Measurements from ENCODE around the gene SELENOH. TPM values are rescaled to one million over a fixed set of nuclear protein-coding genes. Genes with fewer than 3 reads are reported as not detected.

Gene SELENOH, protein sequence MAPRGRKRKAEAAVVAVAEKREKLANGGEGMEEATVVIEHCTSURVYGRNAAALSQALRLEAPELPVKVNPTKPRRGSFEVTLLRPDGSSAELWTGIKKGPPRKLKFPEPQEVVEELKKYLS
- 100 to 1,000 TPM; 130 to 188 (median 132) TPM for total RNA-seq
- polyA plus RNA-seq: 100 to 1,000 TPM; 149 to 180 (median 156) TPM

DNA sequence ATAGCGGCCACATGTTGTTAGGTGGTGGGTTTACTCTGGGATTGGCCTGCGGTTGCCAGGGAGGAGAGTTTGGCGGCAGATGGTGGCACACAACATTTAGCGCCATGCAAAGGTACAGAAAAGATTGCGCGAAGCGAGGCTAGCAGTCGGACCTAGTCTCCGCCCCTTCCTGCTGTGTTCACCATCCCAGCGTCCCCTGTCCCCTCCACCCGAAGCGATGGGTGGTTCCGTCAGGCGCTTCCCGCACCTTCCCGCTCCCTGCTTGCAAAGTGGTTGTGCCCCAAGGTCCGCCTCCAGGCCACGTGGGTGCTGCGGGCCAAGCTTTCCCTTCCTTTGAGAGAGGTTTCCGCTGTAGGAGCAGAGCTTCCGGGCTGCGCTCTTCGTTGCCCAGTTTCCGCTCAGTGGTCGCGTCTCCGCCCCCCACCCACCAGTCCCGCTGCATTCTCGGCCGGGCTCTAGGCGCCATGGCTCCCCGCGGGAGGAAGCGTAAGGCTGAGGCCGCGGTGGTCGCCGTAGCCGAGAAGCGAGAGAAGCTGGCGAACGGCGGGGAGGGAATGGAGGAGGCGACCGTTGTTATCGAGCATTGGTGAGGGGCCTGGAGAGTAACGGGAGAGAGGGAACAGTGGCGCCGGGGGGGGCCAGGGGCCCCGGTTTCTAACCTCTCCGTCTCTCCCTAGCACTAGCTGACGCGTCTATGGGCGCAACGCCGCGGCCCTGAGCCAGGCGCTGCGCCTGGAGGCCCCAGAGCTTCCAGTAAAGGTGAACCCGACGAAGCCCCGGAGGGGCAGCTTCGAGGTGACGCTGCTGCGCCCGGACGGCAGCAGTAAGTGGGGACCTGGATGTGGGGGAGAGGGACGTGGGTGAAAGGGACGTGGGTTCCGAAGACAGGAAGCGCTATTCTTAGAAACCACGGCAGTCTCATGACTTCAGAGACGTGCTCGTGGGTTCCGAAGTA, at the start of gene SELENOH:
TSS of gene SELENOH (plus strand) at position 360 of the 955 bp plus-strand sequence. CDS start at position 465, 105 bp downstream.
- intact Hi-C loops (cut with DNase I): loop anchor here (2.0 kb wide), 4 partner anchors 21 to 73 kb away; partner anchors contain the start of genes MED19, TMX2 and ZDHHC5
- peak within 1 kb of the TSS; percentile 75 to 90 (median 88) for H3K4me3 ChIP-seq
- H3K9me3 ChIP-seq: no peaks in the 10 kb centered on the region
- 0% methylated on average over 75 of the region's 75 CpGs for WGBS, 2 donors
- H3K27me3 ChIP-seq: no peaks in the 10 kb centered on the region
- DNase-seq: peak; percentile 99
- H3K4me1 ChIP-seq: peaks cover 0 to 21% (median 17%) of the 10 kb centered on the region in 4 donors
- peaks cover 10 to 61% (median 28%) of the 10 kb centered on the region in 4 donors for H3K36me3 ChIP-seq
- TF ChIP-seq, protein P1, sequence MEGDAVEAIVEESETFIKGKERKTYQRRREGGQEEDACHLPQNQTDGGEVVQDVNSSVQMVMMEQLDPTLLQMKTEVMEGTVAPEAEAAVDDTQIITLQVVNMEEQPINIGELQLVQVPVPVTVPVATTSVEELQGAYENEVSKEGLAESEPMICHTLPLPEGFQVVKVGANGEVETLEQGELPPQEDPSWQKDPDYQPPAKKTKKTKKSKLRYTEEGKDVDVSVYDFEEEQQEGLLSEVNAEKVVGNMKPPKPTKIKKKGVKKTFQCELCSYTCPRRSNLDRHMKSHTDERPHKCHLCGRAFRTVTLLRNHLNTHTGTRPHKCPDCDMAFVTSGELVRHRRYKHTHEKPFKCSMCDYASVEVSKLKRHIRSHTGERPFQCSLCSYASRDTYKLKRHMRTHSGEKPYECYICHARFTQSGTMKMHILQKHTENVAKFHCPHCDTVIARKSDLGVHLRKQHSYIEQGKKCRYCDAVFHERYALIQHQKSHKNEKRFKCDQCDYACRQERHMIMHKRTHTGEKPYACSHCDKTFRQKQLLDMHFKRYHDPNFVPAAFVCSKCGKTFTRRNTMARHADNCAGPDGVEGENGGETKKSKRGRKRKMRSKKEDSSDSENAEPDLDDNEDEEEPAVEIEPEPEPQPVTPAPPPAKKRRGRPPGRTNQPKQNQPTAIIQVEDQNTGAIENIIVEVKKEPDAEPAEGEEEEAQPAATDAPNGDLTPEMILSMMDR (IDR thresholded peaks at IDR 0.05): no peak
- TF ChIP-seq POLR2AphosphoS5 (IDR thresholded peaks at IDR 0.05) (peak; percentile 87 to 95 (median 92)), POLR2A (IDR thresholded peaks at IDR 0.05) (peak; percentile 70 to 85), EP300 (IDR thresholded peaks at IDR 0.05) (peak in 1 of 4 donors; percentile 21)
- peak within 1 kb of the TSS; percentile 93 to 97 (median 96) for H3K27ac ChIP-seq

DNA sequence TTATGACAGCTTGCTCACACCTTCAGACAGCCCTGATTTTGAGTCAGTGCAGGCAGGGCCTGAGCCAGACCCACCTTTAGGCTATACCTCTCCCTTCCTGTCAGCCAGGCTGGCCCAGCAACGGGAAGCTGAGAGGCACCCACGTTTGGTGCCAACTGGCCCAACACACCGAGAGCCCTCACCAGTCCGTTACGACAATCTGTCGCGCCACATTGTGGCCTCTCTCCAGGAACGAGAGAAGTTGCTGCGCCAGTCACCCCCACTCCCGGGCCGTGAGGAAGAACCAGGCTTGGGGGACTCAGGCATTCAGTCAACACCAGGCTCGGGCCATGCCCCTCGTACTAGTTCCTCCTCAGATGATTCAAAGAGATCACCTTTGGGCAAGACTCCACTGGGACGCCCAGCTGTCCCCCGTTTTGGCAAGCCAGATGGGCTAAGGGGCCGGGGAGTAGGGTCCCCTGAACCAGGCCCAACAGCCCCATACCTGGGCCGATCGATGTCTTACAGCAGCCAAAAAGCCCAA, 42.4 kb upstream of the SELENOH start:
- Histone ChIP-seq H3K36me3 (peaks cover 42 to 94% (median 63%) of the 10 kb centered on the region in 4 donors), H3K4me3 (no peak overlapping the region)
- WGBS, 2 donors: 92 to 95% methylated on average over 18 of the region's 18 CpGs

DNA sequence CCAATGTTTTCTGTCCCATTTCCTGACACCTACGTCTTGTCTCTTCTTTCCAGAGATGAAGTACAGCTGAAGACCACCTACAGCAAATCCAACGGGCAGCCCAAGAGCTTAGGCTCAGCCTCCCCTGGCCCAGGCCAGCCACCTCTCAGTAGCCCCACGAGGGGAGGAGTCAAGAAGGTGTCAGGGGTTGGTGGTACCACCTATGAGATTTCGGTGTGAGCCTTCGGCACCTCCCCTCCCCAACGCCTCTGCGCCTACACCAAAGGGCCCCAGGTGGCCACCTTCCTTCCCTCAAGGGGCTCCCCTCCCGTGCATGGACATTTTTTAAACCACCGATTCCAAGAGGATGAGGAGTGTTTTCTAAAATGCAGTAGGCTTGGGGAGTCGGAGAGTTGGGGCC, 41.5 kb upstream of the SELENOH start:
- DNase-seq: no peak
- intact Hi-C loops (cut with DNase I): no loop called here
- no peak overlapping the region for H3K27ac ChIP-seq
- H3K36me3 ChIP-seq: peaks cover 33 to 94% (median 61%) of the 10 kb centered on the region in 4 donors
- no peak overlapping the region for H3K4me3 ChIP-seq
- WGBS, 2 donors: 90 to 92% methylated on average over 10 of the region's 10 CpGs
- no peak for TF ChIP-seq EP300 (IDR thresholded peaks at IDR 0.05)
- TF ChIP-seq POLR2A (IDR thresholded peaks at IDR 0.05): no peak
- H3K4me1 ChIP-seq: no peaks in the 10 kb centered on the region
- H3K9me3 ChIP-seq: no peaks in the 10 kb centered on the region
- no peaks in the 10 kb centered on the region for H3K27me3 ChIP-seq

More for the DNA sequence above, 42.4 kb upstream of the SELENOH start:
- no peak overlapping the region for H3K27ac ChIP-seq
- no peak for TF ChIP-seq EP300 (IDR thresholded peaks at IDR 0.05)
- TF ChIP-seq POLR2AphosphoS5 (IDR thresholded peaks at IDR 0.05): no peak
- no peak for TF ChIP-seq POLR2A (IDR thresholded peaks at IDR 0.05)
- TF ChIP-seq, protein P1 (IDR thresholded peaks at IDR 0.05): no peak
- H3K27me3 ChIP-seq: no peaks in the 10 kb centered on the region
- H3K9me3 ChIP-seq: no peaks in the 10 kb centered on the region
- DNase-seq: no peak
- intact Hi-C loops (cut with DNase I): no loop called here
- H3K4me1 ChIP-seq: no peaks in the 10 kb centered on the region

DNA sequence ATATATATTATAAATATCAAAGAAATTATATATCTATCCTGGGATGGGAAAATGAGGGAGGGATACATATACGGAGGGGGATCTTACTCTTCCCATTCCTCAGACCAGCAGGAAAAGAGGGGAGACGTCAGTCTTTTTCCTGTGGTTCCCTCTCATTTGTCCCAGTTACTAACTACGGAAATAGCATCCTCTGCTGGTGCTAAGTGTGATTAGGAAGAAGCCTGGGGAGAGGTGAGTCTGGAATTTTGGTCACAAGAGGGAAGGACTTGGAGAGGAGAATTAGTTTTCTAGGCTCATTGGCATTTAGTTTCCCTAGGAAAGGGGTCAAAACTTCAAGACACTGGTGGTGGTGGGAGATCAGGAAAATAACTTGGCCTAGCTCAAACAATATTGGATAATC, 40.9 kb upstream of the SELENOH start:
- Histone ChIP-seq H3K4me1 (no peaks in the 10 kb centered on the region), H3K27me3 (no peaks in the 10 kb centered on the region), H3K9me3 (no peaks in the 10 kb centered on the region), H3K4me3 (no peak overlapping the region), H3K36me3 (peaks cover 27 to 92% (median 58%) of the 10 kb centered on the region in 4 donors), H3K27ac (no peak overlapping the region)
- intact Hi-C loops (cut with DNase I): no loop called here
- 77 to 83% methylated on average over 3 of the region's 3 CpGs for WGBS, 2 donors
- DNase-seq: no peak
- TF ChIP-seq, protein P1 (IDR thresholded peaks at IDR 0.05): no peak
- TF ChIP-seq POLR2A (IDR thresholded peaks at IDR 0.05): no peak
- no peak for TF ChIP-seq EP300 (IDR thresholded peaks at IDR 0.05)

DNA sequence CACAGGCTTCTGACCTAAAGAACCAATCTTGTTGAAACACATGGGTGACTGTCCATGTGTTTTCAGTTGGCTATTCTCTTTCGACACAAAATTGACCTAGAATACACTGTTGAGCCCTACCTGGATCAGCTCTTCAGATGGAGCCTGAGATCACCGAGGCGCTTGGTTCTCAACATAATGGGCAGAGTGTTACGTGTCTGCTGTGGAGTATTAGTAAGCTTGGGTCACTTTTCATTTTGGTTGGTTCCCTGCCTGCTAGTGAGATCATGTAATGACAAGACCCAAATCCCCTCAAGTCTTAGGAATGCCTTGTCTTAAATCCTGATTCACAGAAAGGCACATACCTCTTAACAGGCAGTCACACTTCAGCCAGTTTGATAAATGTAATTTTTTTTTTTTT, 38.0 kb upstream of the SELENOH start:
- Histone ChIP-seq H3K27me3 (no peaks in the 10 kb centered on the region), H3K9me3 (no peaks in the 10 kb centered on the region), H3K4me3 (no peak overlapping the region), H3K27ac (no peak overlapping the region), H3K4me1 (no peaks in the 10 kb centered on the region), H3K36me3 (peaks cover 9 to 69% (median 37%) of the 10 kb centered on the region in 4 donors)
- intact Hi-C loops (cut with DNase I): no loop called here
- 95 to 97% methylated on average over 4 of the region's 4 CpGs for WGBS, 2 donors
- no peak for DNase-seq
- no peak for TF ChIP-seq EP300 (IDR thresholded peaks at IDR 0.05)
- TF ChIP-seq, protein P1 (IDR thresholded peaks at IDR 0.05): no peak
- no peak for TF ChIP-seq POLR2AphosphoS5 (IDR thresholded peaks at IDR 0.05)
- TF ChIP-seq POLR2A (IDR thresholded peaks at IDR 0.05): no peak

Data from sigmoid colon (tissue), 7 donors.